Astrocyte (in vitro differentiated cells and primary cell): ENCODE data around the gene HAUS7. TPM values are rescaled to one million over a fixed set of nuclear protein-coding genes. Genes with fewer than 3 reads are reported as not detected.

Experiments
- DNase-seq: peaks from one replicate; pipeline ENCODE4 v3.0.0-alpha.2; 2010; ENCODE audit warnings: low read depth
- FAIRE-seq: peaks from 2 replicates; lab custom pipeline; 2011; peaks lifted over from hg19 to GRCh38; lab: Jason Lieb, UNC
- H2AFZ ChIP-seq: 2 replicates; pipeline ENCODE4 v1.6.0; 2012; ENCODE audit warnings: low read depth, low read length, inconsistent platforms
- H3K27ac ChIP-seq: 2 replicates; pipeline ENCODE4 v1.5.1; 2011; ENCODE audit warnings: low read depth, low read length, inconsistent platforms
- H3K27me3 ChIP-seq: 2 replicates; pipeline ENCODE4 v1.6.0; 2011; ENCODE audit warnings: low read length, inconsistent platforms; ENCODE audit not compliant: insufficient read depth
- H3K36me3 ChIP-seq: 2 replicates; pipeline ENCODE4 v1.5.1; 2011; ENCODE audit warnings: low read length, inconsistent platforms; ENCODE audit not compliant: insufficient read depth
- H3K4me1 ChIP-seq: 2 replicates; pipeline ENCODE4 v1.5.1; 2011; ENCODE audit warnings: low read length, inconsistent platforms; ENCODE audit not compliant: insufficient read depth
- H3K4me2 ChIP-seq: 2 replicates; pipeline ENCODE4 v1.6.0; 2012; ENCODE audit warnings: low read length, inconsistent platforms
- H3K4me3 ChIP-seq: 2 replicates; pipeline ENCODE4 v1.5.1; 2011; ENCODE audit warnings: low read depth, mild to moderate bottlenecking, low read length, inconsistent platforms; ENCODE audit not compliant: insufficient read depth
- H3K79me2 ChIP-seq: 2 replicates; pipeline ENCODE4 v1.6.0; 2012; ENCODE audit warnings: mild to moderate bottlenecking, low read length, inconsistent platforms; ENCODE audit not compliant: insufficient read depth
- H3K9ac ChIP-seq: 2 replicates; pipeline ENCODE4 v1.6.0; 2012; ENCODE audit warnings: mild to moderate bottlenecking, low read length, inconsistent platforms
- H3K9me3 ChIP-seq: 2 replicates; pipeline ENCODE4 v1.5.1; 2012; ENCODE audit warnings: low read depth, mild to moderate bottlenecking, low read length, inconsistent platforms; ENCODE audit not compliant: insufficient read depth
- H4K20me1 ChIP-seq: 2 replicates; pipeline ENCODE4 v1.6.0; 2012; ENCODE audit warnings: low read length, inconsistent platforms; ENCODE audit not compliant: insufficient read depth
- H3K27ac Mint-ChIP-seq: one replicate; pipeline ENCODE4 v1.8.0; 2021; ENCODE audit warnings: mild to moderate bottlenecking, mixed read lengths; ENCODE audit not compliant: unreplicated experiment
- H3K27me3 Mint-ChIP-seq: one replicate; pipeline ENCODE4 v1.8.0; 2021; ENCODE audit warnings: low read depth, mixed read lengths; ENCODE audit not compliant: unreplicated experiment
- H3K36me3 Mint-ChIP-seq: one replicate; pipeline ENCODE4 v1.8.0; 2021; ENCODE audit warnings: low read depth, mixed read lengths; ENCODE audit not compliant: unreplicated experiment
- H3K4me1 Mint-ChIP-seq: one replicate; pipeline ENCODE4 v1.8.0; 2021; ENCODE audit warnings: low read depth, mixed read lengths; ENCODE audit not compliant: unreplicated experiment
- H3K4me3 Mint-ChIP-seq: one replicate; pipeline ENCODE4 v1.8.0; 2021; ENCODE audit warnings: mild to moderate bottlenecking, moderate library complexity, mixed read lengths; ENCODE audit not compliant: unreplicated experiment
- H3K9me3 Mint-ChIP-seq: one replicate; pipeline ENCODE4 v1.8.0; 2021; ENCODE audit warnings: mild to moderate bottlenecking, mixed read lengths; ENCODE audit not compliant: unreplicated experiment
- CTCF ChIP-seq: IDR thresholded peaks from 2 replicates; pipeline ENCODE4 v1.5.1; 2011; ENCODE audit warnings: low read depth, mild to moderate bottlenecking, inconsistent platforms, low read length, moderate library complexity; ENCODE audit not compliant: insufficient read depth
- EZH2 ChIP-seq: IDR thresholded peaks from 2 replicates; pipeline ENCODE4 v1.6.1; 2012; ENCODE audit warnings: mild to moderate bottlenecking, low read length, inconsistent platforms; ENCODE audit not compliant: insufficient read depth
- total RNA-seq: library from RNA; stranded (reverse); gene quantifications from 2 replicates; pipeline ENCODE4 v1.2.1, GENCODE V29; 2021

HAUS7 gene
- total RNA-seq, 1 donor from 2014 or later = 12.1 TPM

GRCh38 chrX:153448556-153449367 lies 21.6 kb downstream of the HAUS7 start:
- Mint-ChIP-seq H3K4me3 (no peak overlapping the region), H3K9me3 (no peaks in the 10 kb centered on the region), H3K27ac (no peak overlapping the region), H3K4me1 (no peaks in the 10 kb centered on the region), H3K36me3 (peaks cover 2% of the 10 kb centered on the region), H3K27me3 (no peaks in the 10 kb centered on the region)
- no peak for FAIRE-seq
- Histone ChIP-seq H3K9ac (no peak overlapping the region), H3K4me3 (no peak overlapping the region), H3K4me1 (no peaks in the 10 kb centered on the region), H3K27me3 (no peaks in the 10 kb centered on the region), H2AFZ (no peak overlapping the region), H3K36me3 (no peaks in the 10 kb centered on the region), H3K27ac (no peak overlapping the region), H3K4me2 (no peak overlapping the region), H4K20me1 (no peaks in the 10 kb centered on the region), H3K79me2 (no peaks in the 10 kb centered on the region), H3K9me3 (no peaks in the 10 kb centered on the region)
- no peak for DNase-seq
- TF ChIP-seq CTCF = no peak
- no peak for TF ChIP-seq EZH2

- Histone ChIP-seq H3K9ac (no peak overlapping the region), H3K4me2 (no peak overlapping the region), H4K20me1 (no peaks in the 10 kb centered on the region), H3K27me3 (no peaks in the 10 kb centered on the region), H3K27ac (no peak overlapping the region), H3K9me3 (no peaks in the 10 kb centered on the region), H3K79me2 (no peaks in the 10 kb centered on the region), H2AFZ (no peak overlapping the region), H3K4me3 (no peak overlapping the region), H3K4me1 (no peaks in the 10 kb centered on the region), H3K36me3 (no peaks in the 10 kb centered on the region)
- FAIRE-seq (no peak), DNase-seq (no peak)
- no peaks in the 10 kb centered on the region for H3K9me3 Mint-ChIP-seq
- H3K27ac Mint-ChIP-seq = no peak overlapping the region
- H3K36me3 Mint-ChIP-seq = peaks cover 2% of the 10 kb centered on the region
- H3K4me3 Mint-ChIP-seq = no peak overlapping the region
- TF ChIP-seq CTCF (no peak), EZH2 (no peak)
- H3K27me3 Mint-ChIP-seq = peaks cover 3% of the 10 kb centered on the region
- H3K4me1 Mint-ChIP-seq = no peaks in the 10 kb centered on the region
These were observed 22.8 kb downstream of the HAUS7 start for GRCh38 chrX:153447581-153447960.

- Mint-ChIP-seq H3K4me3 (no peak overlapping the region), H3K9me3 (no peaks in the 10 kb centered on the region), H3K36me3 (peaks cover 2% of the 10 kb centered on the region), H3K27me3 (peaks cover 3% of the 10 kb centered on the region), H3K27ac (no peak overlapping the region), H3K4me1 (no peaks in the 10 kb centered on the region)
- no peak for DNase-seq
- Histone ChIP-seq H3K4me3 (no peak overlapping the region), H3K36me3 (no peaks in the 10 kb centered on the region), H3K79me2 (no peaks in the 10 kb centered on the region), H3K4me2 (no peak overlapping the region), H3K27ac (no peak overlapping the region), H3K9ac (no peak overlapping the region), H3K9me3 (no peaks in the 10 kb centered on the region), H3K27me3 (no peaks in the 10 kb centered on the region), H3K4me1 (no peaks in the 10 kb centered on the region), H2AFZ (no peak overlapping the region), H4K20me1 (no peaks in the 10 kb centered on the region)
- FAIRE-seq = no peak
- no peak for TF ChIP-seq EZH2
- no peak for TF ChIP-seq CTCF
These were observed 23.3 kb downstream of the HAUS7 start for GRCh38 chrX:153446950-153447580.
